Heart right ventricle (tissue), 16 donors: ENCODE results near the gene RETN. TPM values are rescaled to one million over a fixed set of nuclear protein-coding genes. Genes with fewer than 3 reads are reported as not detected.

ENCODE experiments used
- ATAC-seq, 8 donors: fragments of 200-7000 bp; cut with Tn5 transposase; one replicate each; pipeline ENCODE4 v1.9.1; 2020; ENCODE audit warnings: mild to moderate bottlenecking in 8 of 8, moderate library complexity in 8 of 8, moderate number of reproducible peaks in 1 of 8
- DNase-seq, 2 donors: peaks; one replicate each; pipeline ENCODE4 v3.0.0-alpha.2; 2020
- H3K27ac ChIP-seq, 10 donors: fragments of 200-600 bp; sonication (generic) in 2 of 10; one replicate each; pipeline versions ENCODE4 v1.5.0 to v1.8.0; 2020 to 2022; ENCODE audit warnings: mild to moderate bottlenecking in 3 of 10
- H3K27me3 ChIP-seq, 7 donors: fragments of 200-600 bp; one replicate each; pipeline ENCODE4 v1.8.0; 2021 to 2022; ENCODE audit warnings: mild to moderate bottlenecking in 2 of 7
- H3K36me3 ChIP-seq, 9 donors: fragments of 200-600 bp; sonication (generic) in 1 of 9; one replicate each; pipeline versions ENCODE4 v1.5.0 to v1.8.0; 2020 to 2022; ENCODE audit warnings: mild to moderate bottlenecking in 2 of 9
- H3K4me1 ChIP-seq, 9 donors: fragments of 200-600 bp; sonication (generic) in 1 of 9; one replicate each; pipeline versions ENCODE4 v1.5.0 to v1.8.0; 2020 to 2022; ENCODE audit warnings: mild to moderate bottlenecking in 4 of 9
- H3K4me3 ChIP-seq, 10 donors: fragments of 200-600 bp; sonication (generic) in 2 of 10; one replicate each; pipeline versions ENCODE4 v1.5.0 to v1.8.0; 2020 to 2022; ENCODE audit warnings: mild to moderate bottlenecking in 7 of 10, moderate library complexity in 2 of 10
- H3K9me3 ChIP-seq, 11 donors: fragments of 200-600 bp in 10 of 11; sonication (generic) in 2 of 11; one replicate each; pipeline versions ENCODE4 v1.5.0 to v1.8.0; 2013 to 2022; ENCODE audit warnings: mild to moderate bottlenecking in 2 of 11, control low read depth in 1 of 11, moderate library complexity in 1 of 11
- WGBS, 2 donors: extraction: QIAGEN DNeasy Blood & Tissue Kit; methylation state at CpG; one replicate each; pipeline ENCODE4 v1.1.7; 2013; ENCODE audit warnings: inconsistent platforms in 1 of 2; 5-methylcytosine and 5-hydroxymethylcytosine counted together
- intact Hi-C, 10 donors: fragments of 100-400 bp; cut with DNase I; formaldehyde crosslinking; loops; one replicate each; pipeline versions ENCODE4 v1.11.1 to v1.14.2; 2022
- polyA plus RNA-seq, 2 donors: library from polyadenylated mRNA; stranded (reverse); fragments of 200-250 nt; gene quantifications; one replicate each; pipeline ENCODE4 v1.2.3, GENCODE V29; 2013
- total RNA-seq, 10 donors: library from RNA; stranded (reverse); fragmentation: NEBNext Ultra II Directional in 3 of 10; extraction: Animal tissue kit (Norgen Biotek cat#: 25700) in 3 of 10; gene quantifications; one replicate each; pipeline versions ENCODE4 v1.2.1 to v1.2.4, GENCODE V29; 2021 to 2023
- TF ChIP-seq, protein P1 (sequence below), 9 donors: fragments of 200-600 bp; sonication (generic) in 2 of 9; IDR thresholded peaks; one replicate each; pipeline versions ENCODE4 v1.5.0 to v1.8.0; 2021 to 2022; ENCODE audit warnings: antibody characterized with exemption in 9 of 9, mild to moderate bottlenecking in 5 of 9, moderate library complexity in 1 of 9
- donor health status: Arrhythmogenic right ventricular cardiomyopathy.
- donor health status: ischemic (EF 13 %, LVEDD 7.1; RV severe dilation, severe dysfunction).
- donor health status: healthy with polysubstance abuse.
- donor health status: DM: no; HTN: yes; CAD: no.
- donor health status: DM: no; HTN: no; CAD: no.
- donor health status: ischemic (EF 25% LVEDD 6.9; RV normal size, moderate dysfunction).
- donor health status: ischemic (EF 25% LVEDD 5.7; RV mildly dilated, moderate dysfunction).
- donor health status: healthy.
- donor health status: DM: yes; HTN: yes; CAD: no.
- donor health status: Ischemic cardiomyopathy.
- donor health status: ischemic (EF 35%, LVEDD 5.7; RV mildly dilated, moderate dysfunction).
- donor health status: nonischemic (EF 11% LVEDD 7.7; RV severe dilation, severe dysfunction).
- donor health status: DM: yes; HTN: yes; CAD: no.
- donor health status: PGD.
- donor health status: ischemic (EF 29% LVEDD 5.4; RV normal size, mild dysfunction).
- donor health status: nonischemic (EF 23%, LVEDD 6.1; RV moderate dilation, normal function).

RETN gene
- total and polyA plus RNA-seq, 12 donors: 0.51 to 12.6 (median 4.6) TPM; not detected in 8

DNA sequence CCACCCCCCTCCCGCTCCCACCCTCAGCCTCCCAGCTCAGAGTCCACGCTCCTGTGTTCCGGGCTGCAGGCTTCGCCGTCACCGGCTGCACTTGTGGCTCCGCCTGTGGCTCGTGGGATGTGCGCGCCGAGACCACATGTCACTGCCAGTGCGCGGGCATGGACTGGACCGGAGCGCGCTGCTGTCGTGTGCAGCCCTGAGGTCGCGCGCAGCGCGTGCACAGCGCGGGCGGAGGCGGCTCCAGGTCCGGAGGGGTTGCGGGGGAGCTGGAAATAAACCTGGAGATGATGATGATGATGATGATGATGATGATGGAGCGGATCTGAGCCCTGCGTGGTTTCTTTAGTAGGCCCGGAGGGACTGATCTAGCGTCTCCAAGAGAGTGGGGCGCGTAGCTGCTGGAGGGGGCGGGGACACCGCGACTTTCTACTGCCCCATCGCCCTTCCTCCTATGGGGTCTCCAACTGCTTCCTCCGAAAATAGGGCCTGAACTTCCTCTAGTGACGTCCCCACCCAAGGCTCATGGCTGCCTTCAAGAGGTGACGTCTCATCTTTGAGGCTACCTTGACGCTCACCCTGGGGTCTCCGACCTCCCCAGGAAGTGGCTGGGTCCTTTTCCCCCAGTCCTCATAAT lies 1.4 kb downstream of the RETN start:
- intact Hi-C loops: loop anchor here in 3 of 10 donors (10.0 kb wide), 3 partner anchors 105 to 565 kb away; no protein-coding TSS in a partner anchor
- DNase-seq (no peak), ATAC-seq (no peak)
- Histone ChIP-seq H3K27ac (peak overlapping the region in 1 of 10 donors; percentile 38), H3K36me3 (no peaks in the 10 kb centered on the region), H3K4me3 (peak overlapping the region in 1 of 10 donors; percentile 28), H3K27me3 (peaks cover 0 to 60% (median 32%) of the 10 kb centered on the region in 7 donors), H3K4me1 (peaks cover 0 to 19% (median 0%) of the 10 kb centered on the region in 9 donors), H3K9me3 (peaks cover 0 to 7% (median 0%) of the 10 kb centered on the region in 11 donors)
- WGBS, 2 donors: 0 to 2% methylated on average over 39 to 43 of the region's 43 CpGs
- TF ChIP-seq, protein P1, sequence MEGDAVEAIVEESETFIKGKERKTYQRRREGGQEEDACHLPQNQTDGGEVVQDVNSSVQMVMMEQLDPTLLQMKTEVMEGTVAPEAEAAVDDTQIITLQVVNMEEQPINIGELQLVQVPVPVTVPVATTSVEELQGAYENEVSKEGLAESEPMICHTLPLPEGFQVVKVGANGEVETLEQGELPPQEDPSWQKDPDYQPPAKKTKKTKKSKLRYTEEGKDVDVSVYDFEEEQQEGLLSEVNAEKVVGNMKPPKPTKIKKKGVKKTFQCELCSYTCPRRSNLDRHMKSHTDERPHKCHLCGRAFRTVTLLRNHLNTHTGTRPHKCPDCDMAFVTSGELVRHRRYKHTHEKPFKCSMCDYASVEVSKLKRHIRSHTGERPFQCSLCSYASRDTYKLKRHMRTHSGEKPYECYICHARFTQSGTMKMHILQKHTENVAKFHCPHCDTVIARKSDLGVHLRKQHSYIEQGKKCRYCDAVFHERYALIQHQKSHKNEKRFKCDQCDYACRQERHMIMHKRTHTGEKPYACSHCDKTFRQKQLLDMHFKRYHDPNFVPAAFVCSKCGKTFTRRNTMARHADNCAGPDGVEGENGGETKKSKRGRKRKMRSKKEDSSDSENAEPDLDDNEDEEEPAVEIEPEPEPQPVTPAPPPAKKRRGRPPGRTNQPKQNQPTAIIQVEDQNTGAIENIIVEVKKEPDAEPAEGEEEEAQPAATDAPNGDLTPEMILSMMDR (IDR thresholded peaks at IDR 0.05): no peak

DNA sequence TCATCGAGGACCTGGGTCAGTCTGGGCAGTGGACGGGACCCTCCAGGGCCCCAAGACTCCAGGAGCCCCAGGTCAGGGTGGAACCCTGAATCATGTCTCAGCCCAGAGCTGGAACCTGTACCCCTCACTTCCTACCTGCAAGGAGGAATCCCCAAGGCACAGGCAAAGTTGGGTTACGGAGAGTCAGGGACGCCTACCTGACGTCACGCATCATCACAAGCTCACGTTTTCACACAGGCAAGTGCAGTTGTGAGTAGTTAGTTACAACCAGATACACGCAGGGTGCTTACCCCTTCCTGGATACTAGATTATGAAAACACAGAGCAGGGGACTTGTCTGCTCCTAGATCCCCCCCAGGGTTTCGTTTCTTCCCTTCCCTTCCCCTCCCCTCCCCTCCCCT lies 1.9 kb downstream of the RETN start:
- DNase-seq (no peak), ATAC-seq (no peak)
- H3K36me3 ChIP-seq: no peaks in the 10 kb centered on the region
- WGBS, 2 donors: 22 to 24% methylated on average over 9 of the region's 9 CpGs
- peaks cover 0 to 7% (median 0%) of the 10 kb centered on the region in 11 donors for H3K9me3 ChIP-seq
- H3K27ac ChIP-seq: peak overlapping the region in 1 of 10 donors; percentile 38
- intact Hi-C loops: loop anchor here in 3 of 10 donors (10.0 kb wide), 3 partner anchors 106 to 566 kb away; no protein-coding TSS in a partner anchor
- H3K4me3 ChIP-seq: peak overlapping the region in 1 of 10 donors; percentile 28
- H3K4me1 ChIP-seq: peaks cover 0 to 19% (median 0%) of the 10 kb centered on the region in 9 donors
- H3K27me3 ChIP-seq: peaks cover 0 to 62% (median 32%) of the 10 kb centered on the region in 7 donors
- TF ChIP-seq, protein P1 (IDR thresholded peaks at IDR 0.05): no peak

DNA sequence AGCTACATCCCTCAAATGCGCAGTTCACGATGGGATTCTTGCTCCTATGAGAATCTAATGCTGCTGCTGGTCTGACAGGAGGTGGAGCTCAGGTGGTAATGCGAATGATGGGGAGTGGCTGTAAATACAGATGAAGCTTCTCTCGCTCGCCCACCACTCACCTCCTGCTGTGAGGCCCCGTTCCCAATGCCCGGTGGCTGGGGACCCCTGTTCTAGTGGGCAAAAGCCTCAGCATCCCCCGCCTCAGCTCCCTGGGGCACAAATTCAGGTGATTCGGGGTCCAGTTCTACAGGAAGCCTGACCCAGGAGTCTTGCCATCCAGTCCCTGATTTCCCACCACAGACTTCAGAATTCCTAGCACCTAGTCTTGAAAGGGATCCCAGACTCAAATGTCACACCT lies 3.7 kb downstream of the RETN start:
- DNase-seq (no peak), ATAC-seq (no peak)
- Histone ChIP-seq H3K36me3 (no peaks in the 10 kb centered on the region), H3K4me3 (no peak overlapping the region), H3K27ac (no peak overlapping the region), H3K27me3 (peaks cover 0 to 76% (median 32%) of the 10 kb centered on the region in 7 donors), H3K9me3 (peaks cover 0 to 7% (median 0%) of the 10 kb centered on the region in 11 donors), H3K4me1 (peaks cover 0 to 34% (median 0%) of the 10 kb centered on the region in 9 donors)
- TF ChIP-seq, protein P1 (IDR thresholded peaks at IDR 0.05): no peak
- WGBS, 2 donors: 38 to 43% methylated on average over 9 of the region's 9 CpGs
- intact Hi-C loops: loop anchor here in 3 of 10 donors (10.0 kb wide), 3 partner anchors 108 to 568 kb away; no protein-coding TSS in a partner anchor

DNA sequence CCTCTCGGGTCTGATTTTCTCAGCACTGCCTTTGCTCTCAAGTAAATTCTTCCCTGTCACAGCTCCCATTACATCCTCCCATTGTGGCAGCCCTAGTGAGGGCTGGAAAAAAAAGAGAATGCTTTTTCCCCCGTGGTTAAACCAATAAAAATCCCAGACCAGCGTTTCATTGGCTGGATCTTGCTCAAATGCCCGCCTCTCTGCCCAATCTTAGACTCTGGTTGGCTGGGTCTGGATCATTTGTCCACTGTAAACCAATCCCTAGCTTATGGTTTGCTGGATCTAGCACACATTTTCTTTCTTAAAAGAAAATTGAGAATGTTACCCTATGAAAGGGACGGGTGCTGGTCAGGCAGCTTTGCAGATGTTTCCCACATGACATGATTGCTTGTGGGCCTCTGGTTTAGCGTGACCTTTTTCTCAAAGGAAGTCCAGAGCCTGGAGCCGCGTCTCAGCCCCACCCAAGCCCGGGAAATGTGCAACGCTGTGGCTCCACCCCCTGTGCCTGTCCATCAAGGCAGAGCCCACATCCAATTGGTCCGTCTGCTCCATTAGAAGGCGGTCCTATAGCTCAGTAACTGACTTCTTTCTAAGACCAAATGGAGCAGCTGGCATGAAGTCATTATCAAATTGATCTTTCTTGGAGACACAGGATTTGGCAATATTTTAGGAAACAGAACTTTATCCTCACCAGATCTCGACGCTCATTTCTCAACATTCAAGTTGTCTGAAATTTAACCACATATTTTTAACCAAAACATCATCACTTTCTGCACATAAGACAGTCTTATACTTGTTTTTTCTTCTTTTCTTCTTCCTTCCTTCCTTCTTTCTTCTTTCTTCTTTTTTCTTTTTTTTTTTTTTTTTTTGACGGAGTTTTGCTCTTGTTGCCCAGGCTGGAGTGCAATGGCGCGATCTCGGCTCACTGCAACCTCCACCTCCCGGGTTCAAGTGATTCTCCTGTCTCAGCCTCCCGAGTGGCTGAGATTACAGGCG lies 5.5 kb downstream of the RETN start:
- 53 to 57% methylated on average over 18 to 21 of the region's 21 CpGs for WGBS, 2 donors
- ATAC-seq: peak in 7 of 8 donors; percentile 62 to 91 (median 76)
- TF ChIP-seq, protein P1 (IDR thresholded peaks at IDR 0.05): no peak
- H3K27me3 ChIP-seq: peaks cover 0 to 68% (median 31%) of the 10 kb centered on the region in 7 donors
- peak overlapping the region in 1 of 10 donors; percentile 60 for H3K27ac ChIP-seq
- intact Hi-C loops: loop anchor here in 4 of 10 donors (5.0 to 10.0 kb wide), 4 partner anchors 107 to 570 kb away; no protein-coding TSS in a partner anchor
- DNase-seq: peak; percentile 40 to 64
- H3K9me3 ChIP-seq: peaks cover 0 to 7% (median 0%) of the 10 kb centered on the region in 11 donors
- H3K36me3 ChIP-seq: no peaks in the 10 kb centered on the region
- H3K4me1 ChIP-seq: peaks cover 0 to 34% (median 0%) of the 10 kb centered on the region in 9 donors
- H3K4me3 ChIP-seq: no peak overlapping the region
